Activated naive CD8-positive, alpha-beta T cell treated with anti-CD3 and anti-CD28 coated beads, Interleukin-2, amount 10 ng/mL, durations not matched to agents 7 days and 5 days (primary cell): Measurements from ENCODE around the gene KATNIP. TPM values are rescaled to one million over a fixed set of nuclear protein-coding genes. Genes with fewer than 3 reads are reported as not detected.

Source experiments
- ATAC-seq: fragments of 150-1000 bp; cut with Tn5 transposase; one replicate; pipeline ENCODE4 v1.10.0; 2021; ENCODE audit warnings: low read depth, moderate library complexity
- POLR2A ChIA-PET: fragments of 350-600 bp; sonication (Branson Sonifier 250); formaldehyde crosslinking; loops from one replicate; lab custom pipeline; 2021; ENCODE audit warnings: antibody characterized with exemption; lab: Charles Lee
- DNase-seq: peaks from one replicate; pipeline ENCODE4 v3.0.0; 2021
- H3K27ac Mint-ChIP-seq: one replicate; pipeline ENCODE4 v1.8.0; 2022; ENCODE audit warnings: mild to moderate bottlenecking, mixed read lengths
- H3K27me3 Mint-ChIP-seq: one replicate; pipeline ENCODE4 v1.8.0; 2022; ENCODE audit warnings: mild to moderate bottlenecking, moderate library complexity, mixed read lengths
- H3K36me3 Mint-ChIP-seq: one replicate; pipeline ENCODE4 v1.8.0; 2021; ENCODE audit warnings: mild to moderate bottlenecking, mixed read lengths
- H3K4me1 Mint-ChIP-seq: one replicate; pipeline ENCODE4 v1.8.0; 2021; ENCODE audit warnings: mixed read lengths
- H3K4me3 Mint-ChIP-seq: one replicate; pipeline ENCODE4 v1.8.0; 2022; ENCODE audit warnings: mild to moderate bottlenecking, moderate library complexity, mixed read lengths
- H3K9me3 Mint-ChIP-seq: one replicate; pipeline ENCODE4 v1.8.0; 2021; ENCODE audit warnings: mixed read lengths
- total RNA-seq, 2 experiments: library from RNA; stranded (reverse); gene quantifications; one replicate each; pipeline ENCODE4 v1.2.3, GENCODE V29; 2021

Gene KATNIP
- total RNA-seq, result 10 to 100 TPM; 17.0 to 18.0 TPM

- H3K4me3 Mint-ChIP-seq, result peak within 1 kb of the TSS; percentile 92
- H3K27me3 Mint-ChIP-seq, result no peaks in the 10 kb centered on the region
Measured at GRCh38 chr16:27549746-27550581, at the start of gene KATNIP, which contains the start of gene GTF3C1. Gene KATNIP, plus strand, starts transcription at chr16:27550144. Its CDS starts 27 bp downstream, at chr16:27550171. Gene GTF3C1, minus strand, starts transcription at chr16:27549913. Its CDS starts 23 bp downstream, at chr16:27549890.

DNA sequence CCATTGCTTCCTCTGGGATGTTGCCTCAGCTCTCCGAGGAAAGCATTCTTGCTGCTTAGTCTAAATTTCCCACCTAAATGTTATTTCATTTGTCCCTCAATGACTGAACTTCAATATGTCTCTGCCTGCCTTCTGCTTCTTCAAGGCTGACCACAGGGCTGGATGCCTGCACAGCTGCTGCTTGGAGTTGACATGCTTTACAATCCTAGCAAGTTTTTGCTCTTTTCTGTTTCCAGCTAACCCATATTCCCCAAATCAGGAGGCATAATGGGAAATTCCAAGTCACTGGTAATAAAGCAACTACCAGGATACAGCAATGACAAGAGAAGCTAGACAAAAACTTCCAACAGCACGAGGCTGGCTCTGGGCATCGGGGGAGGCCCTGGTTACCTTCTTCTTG is 49.1 kb upstream of the KATNIP start:
- ATAC-seq, result no peak
- Mint-ChIP-seq H3K4me3 (no peak overlapping the region), H3K4me1 (no peaks in the 10 kb centered on the region), H3K9me3 (no peaks in the 10 kb centered on the region), H3K27ac (no peak overlapping the region), H3K36me3 (peaks cover 20% of the 10 kb centered on the region), H3K27me3 (no peaks in the 10 kb centered on the region)
- POLR2A ChIA-PET, result no interaction called here
- DNase-seq, result no peak

More at GRCh38 chr16:27549746-27550581, at the start of gene KATNIP, which contains the start of gene GTF3C1:
- POLR2A ChIA-PET, result interaction anchor here (0.5 to 1.8 kb wide), 10 partner anchors 9 to 440 kb away, joined by 3 to 8 read pairs (median 4); no protein-coding TSS in a partner anchor
- Mint-ChIP-seq H3K4me1 (peaks cover 23% of the 10 kb centered on the region), H3K27ac (peak within 1 kb of the TSS; percentile 83), H3K36me3 (peaks cover 4% of the 10 kb centered on the region), H3K9me3 (no peaks in the 10 kb centered on the region)
- peak; percentile 100 for DNase-seq
- ATAC-seq, result peak; percentile 95

- POLR2A ChIA-PET, result no interaction called here
- ATAC-seq (no peak), DNase-seq (no peak)
- Mint-ChIP-seq H3K27me3 (no peaks in the 10 kb centered on the region), H3K27ac (no peak overlapping the region), H3K4me3 (no peak overlapping the region), H3K4me1 (no peaks in the 10 kb centered on the region), H3K9me3 (no peaks in the 10 kb centered on the region), H3K36me3 (peaks cover 14% of the 10 kb centered on the region)
Measured at GRCh38 chr16:27503662-27504061, 46.3 kb upstream of the KATNIP start.

DNA sequence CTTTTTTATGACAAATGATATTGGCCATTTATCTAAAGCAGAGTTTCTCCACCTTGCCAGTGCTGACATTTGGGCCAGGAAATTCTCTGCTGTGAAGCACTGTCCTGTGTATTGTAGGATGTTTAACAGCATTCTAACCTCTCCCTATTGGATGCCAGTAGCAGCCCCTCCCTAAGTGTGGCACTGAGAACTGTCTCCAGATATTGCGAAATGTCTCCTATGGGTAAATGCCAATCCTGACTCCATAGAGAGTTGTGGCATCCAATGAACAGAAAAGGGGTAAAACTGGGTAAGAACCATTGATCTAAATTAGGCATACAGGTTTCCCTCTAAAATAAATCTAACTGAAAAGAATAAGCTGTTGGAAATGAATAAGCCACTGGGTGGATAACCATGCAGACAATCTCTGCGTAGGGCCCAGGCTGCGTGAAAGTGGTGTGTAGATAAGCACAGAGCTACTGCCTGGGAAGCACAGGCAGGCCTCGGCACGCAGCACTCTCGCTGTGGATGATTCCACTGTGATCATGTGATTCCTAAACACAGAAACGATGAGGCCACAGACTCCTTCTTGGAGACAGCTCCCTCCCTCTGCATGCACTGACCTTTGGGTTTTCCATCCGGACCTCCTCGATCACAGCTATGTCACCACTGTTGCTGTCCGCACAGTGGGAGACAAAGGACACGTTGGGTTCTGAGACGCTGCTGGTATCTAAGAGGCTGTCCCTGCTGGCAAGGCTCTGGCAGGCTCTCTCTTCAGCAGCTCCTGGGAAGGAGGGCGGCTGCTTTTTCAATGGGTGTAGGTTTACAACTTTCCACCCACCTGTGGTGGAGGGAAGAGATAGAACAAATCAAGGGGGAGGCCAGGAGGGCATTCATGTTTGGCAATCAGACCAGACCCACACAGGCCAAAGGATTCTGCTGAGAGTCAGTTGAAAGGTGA is 44.4 kb upstream of the KATNIP start:
- H3K27ac Mint-ChIP-seq, result no peak overlapping the region
- peaks cover 11% of the 10 kb centered on the region for H3K36me3 Mint-ChIP-seq
- DNase-seq, result no peak
- no peak for ATAC-seq
- H3K9me3 Mint-ChIP-seq, result no peaks in the 10 kb centered on the region
- POLR2A ChIA-PET, result interaction anchor here (0.6 kb wide), 1 partner anchor 121 kb away, joined by 3 read pairs; no protein-coding TSS in a partner anchor
- no peaks in the 10 kb centered on the region for H3K4me1 Mint-ChIP-seq
- no peaks in the 10 kb centered on the region for H3K27me3 Mint-ChIP-seq
- no peak overlapping the region for H3K4me3 Mint-ChIP-seq

- no peak for ATAC-seq
- Mint-ChIP-seq H3K27ac (no peak overlapping the region), H3K4me1 (no peaks in the 10 kb centered on the region), H3K9me3 (no peaks in the 10 kb centered on the region), H3K4me3 (no peak overlapping the region), H3K27me3 (no peaks in the 10 kb centered on the region), H3K36me3 (peaks cover 7% of the 10 kb centered on the region)
- POLR2A ChIA-PET, result no interaction called here
- no peak for DNase-seq
Measured at GRCh38 chr16:27506771-27507170, 43.2 kb upstream of the KATNIP start.

DNA sequence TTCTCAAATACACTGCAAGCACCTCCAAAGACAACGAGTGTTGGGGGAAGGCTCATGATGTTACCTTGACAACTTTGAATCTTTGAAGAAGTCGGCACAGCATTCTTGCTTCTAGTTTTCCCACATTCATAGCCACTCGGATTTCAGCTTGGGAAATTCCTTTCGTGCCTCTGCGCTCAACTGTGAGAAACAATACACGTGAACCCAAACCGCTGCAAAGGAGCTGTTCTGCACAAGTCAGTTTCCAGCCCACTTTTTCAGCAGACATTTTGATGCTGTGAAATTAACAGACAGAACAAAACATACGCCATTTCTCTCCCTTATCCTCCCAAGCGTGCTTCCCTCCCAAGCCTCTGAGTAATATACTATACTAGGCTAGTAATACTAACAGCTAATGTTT is 41.5 kb upstream of the KATNIP start:
- Mint-ChIP-seq H3K27ac (no peak overlapping the region), H3K36me3 (peaks cover 4% of the 10 kb centered on the region), H3K27me3 (no peaks in the 10 kb centered on the region), H3K4me3 (no peak overlapping the region), H3K4me1 (no peaks in the 10 kb centered on the region), H3K9me3 (no peaks in the 10 kb centered on the region)
- ATAC-seq (no peak), DNase-seq (no peak)
- POLR2A ChIA-PET, result no interaction called here

GRCh38 chr16:27511657-27512448 is 38.1 kb upstream of the KATNIP start:
- POLR2A ChIA-PET, result no interaction called here
- peaks cover 8% of the 10 kb centered on the region for H3K36me3 Mint-ChIP-seq
- no peaks in the 10 kb centered on the region for H3K4me1 Mint-ChIP-seq
- no peaks in the 10 kb centered on the region for H3K9me3 Mint-ChIP-seq
- ATAC-seq, result no peak
- H3K27me3 Mint-ChIP-seq, result no peaks in the 10 kb centered on the region
- no peak for DNase-seq
- no peak overlapping the region for H3K27ac Mint-ChIP-seq
- no peak overlapping the region for H3K4me3 Mint-ChIP-seq

DNA sequence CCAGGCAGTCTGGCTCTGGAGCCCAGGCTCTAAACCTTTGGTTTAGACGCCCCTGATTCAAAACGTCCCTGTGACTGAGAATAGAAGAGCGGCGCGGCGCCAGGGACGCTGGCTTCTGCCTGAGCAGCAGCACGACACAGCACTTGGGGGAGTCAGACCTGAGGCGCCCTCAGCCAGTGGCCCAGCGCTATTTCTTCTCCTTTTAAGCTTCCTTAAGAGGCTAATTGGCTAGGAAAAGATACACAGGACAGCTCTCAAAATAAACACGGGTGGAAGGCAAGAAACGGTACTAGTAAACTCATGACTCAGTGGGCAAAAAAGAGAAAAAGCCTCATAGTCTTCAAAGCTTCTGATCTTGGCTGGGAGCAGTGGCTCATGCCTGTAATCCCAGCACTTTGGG is 35.1 kb upstream of the KATNIP start:
- H3K36me3 Mint-ChIP-seq, result peaks cover 10% of the 10 kb centered on the region
- H3K4me3 Mint-ChIP-seq, result no peak overlapping the region
- no peak overlapping the region for H3K27ac Mint-ChIP-seq
- ATAC-seq (no peak), DNase-seq (no peak)
- no peaks in the 10 kb centered on the region for H3K27me3 Mint-ChIP-seq
- H3K4me1 Mint-ChIP-seq, result no peaks in the 10 kb centered on the region
- POLR2A ChIA-PET, result no interaction called here
- no peaks in the 10 kb centered on the region for H3K9me3 Mint-ChIP-seq

DNA sequence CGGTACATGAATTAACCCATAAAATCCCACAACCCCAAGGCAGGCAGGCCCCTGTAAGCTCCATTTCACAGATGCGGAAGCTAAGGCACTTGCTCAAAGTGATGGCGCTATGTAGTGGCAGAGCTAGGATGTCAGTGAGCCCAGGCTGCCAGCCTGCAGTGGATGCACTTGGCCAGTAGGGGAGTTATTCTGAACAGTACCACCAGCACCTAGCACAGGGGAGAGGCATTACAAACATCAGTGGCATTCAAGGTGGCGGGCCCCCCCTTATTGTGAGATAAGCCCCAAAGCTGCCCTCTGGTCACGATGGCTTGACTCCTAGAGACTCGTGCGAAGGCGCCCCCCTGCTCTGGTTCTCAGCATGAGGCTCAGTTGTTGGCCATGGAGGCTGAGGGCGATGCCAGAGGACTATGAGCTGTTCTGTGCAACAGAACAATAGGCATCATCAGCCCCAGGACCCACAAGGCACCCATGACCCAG is 34.0 kb upstream of the KATNIP start:
- H3K27me3 Mint-ChIP-seq, result no peaks in the 10 kb centered on the region
- DNase-seq (no peak), ATAC-seq (peak; percentile 56)
- H3K27ac Mint-ChIP-seq, result no peak overlapping the region
- no peak overlapping the region for H3K4me3 Mint-ChIP-seq
- peaks cover 11% of the 10 kb centered on the region for H3K36me3 Mint-ChIP-seq
- no peaks in the 10 kb centered on the region for H3K9me3 Mint-ChIP-seq
- H3K4me1 Mint-ChIP-seq, result no peaks in the 10 kb centered on the region
- POLR2A ChIA-PET, result no interaction called here

DNA sequence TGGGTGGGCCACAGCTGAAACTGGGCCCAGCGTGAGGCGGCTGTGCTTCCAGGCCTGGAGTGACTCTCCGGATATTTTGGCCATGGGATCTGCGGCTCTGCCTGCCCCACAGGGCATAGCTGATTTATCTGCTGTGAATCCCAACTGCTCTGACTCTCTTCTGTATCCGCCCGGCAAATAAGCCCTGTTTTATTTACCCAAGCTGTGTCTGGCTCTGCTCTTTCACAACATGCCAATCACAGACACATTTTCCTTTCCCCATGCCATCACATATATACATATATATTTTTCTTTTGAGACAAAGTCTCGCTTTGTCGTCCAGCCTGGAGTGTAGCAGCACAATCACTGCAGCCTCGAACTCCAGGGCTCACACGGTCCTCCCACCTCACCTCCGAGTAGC is 33.6 kb upstream of the KATNIP start:
- POLR2A ChIA-PET, result no interaction called here
- H3K4me3 Mint-ChIP-seq, result no peak overlapping the region

GRCh38 chr16:27517664-27518063 is 32.3 kb upstream of the KATNIP start:
- H3K9me3 Mint-ChIP-seq, result no peaks in the 10 kb centered on the region
- H3K27ac Mint-ChIP-seq, result no peak overlapping the region
- POLR2A ChIA-PET, result no interaction called here
- no peaks in the 10 kb centered on the region for H3K4me1 Mint-ChIP-seq
- H3K36me3 Mint-ChIP-seq, result peaks cover 15% of the 10 kb centered on the region
- no peak overlapping the region for H3K4me3 Mint-ChIP-seq
- DNase-seq (no peak), ATAC-seq (no peak)
- H3K27me3 Mint-ChIP-seq, result no peaks in the 10 kb centered on the region

More for the DNA sequence above, 33.6 kb upstream of the KATNIP start:
- ATAC-seq (no peak), DNase-seq (no peak)
- no peaks in the 10 kb centered on the region for H3K9me3 Mint-ChIP-seq
- H3K27me3 Mint-ChIP-seq, result no peaks in the 10 kb centered on the region
- no peaks in the 10 kb centered on the region for H3K4me1 Mint-ChIP-seq
- peaks cover 11% of the 10 kb centered on the region for H3K36me3 Mint-ChIP-seq
- no peak overlapping the region for H3K27ac Mint-ChIP-seq

GRCh38 chr16:27518226-27518625 is 31.7 kb upstream of the KATNIP start:
- POLR2A ChIA-PET, result no interaction called here
- H3K4me3 Mint-ChIP-seq, result no peak overlapping the region
- no peaks in the 10 kb centered on the region for H3K4me1 Mint-ChIP-seq
- ATAC-seq (no peak), DNase-seq (no peak)
- no peak overlapping the region for H3K27ac Mint-ChIP-seq
- H3K9me3 Mint-ChIP-seq, result no peaks in the 10 kb centered on the region
- no peaks in the 10 kb centered on the region for H3K27me3 Mint-ChIP-seq
- peaks cover 17% of the 10 kb centered on the region for H3K36me3 Mint-ChIP-seq
